GM12878 (cell line): ENCODE data around the gene DESI2. TPM values are rescaled to one million over a fixed set of nuclear protein-coding genes. Genes with fewer than 3 reads are reported as not detected.
A peak's percentile ranks its signal among the peaks of the same experiment; 100 is the strongest.

Experiments used
- ASH2L ChIP-seq: fragments of 300-600, 200-600 bp; sonication (generic); IDR thresholded peaks from 2 replicates; pipeline ENCODE4 v1.6.1; 2017; ENCODE audit warnings: low read depth, mild to moderate bottlenecking, borderline replicate concordance
- FOXM1 ChIP-seq: IDR thresholded peaks from 2 replicates; pipeline ENCODE4 v1.6.1; 2012; ENCODE audit warnings: low read depth, mild to moderate bottlenecking, inconsistent platforms, low read length, moderate library complexity
- JUND ChIP-seq: IDR thresholded peaks from 2 replicates; pipeline ENCODE4 v1.6.1; 2012; ENCODE audit warnings: low read depth, mild to moderate bottlenecking, low read length, improper control_type of control experiment, moderate library complexity
- SREBF1 ChIP-seq: IDR thresholded peaks from 2 replicates; pipeline ENCODE4 v1.6.1; 2012; ENCODE audit warnings: mild to moderate bottlenecking, low read length
- TBL1XR1 ChIP-seq: IDR thresholded peaks from 2 replicates; pipeline ENCODE4 v1.6.1; 2012; ENCODE audit warnings: low read depth, low read length, improper control_type of control experiment
- TCF3 ChIP-seq: IDR thresholded peaks from 2 replicates; pipeline ENCODE4 v1.6.1; 2012; ENCODE audit warnings: low read depth, mild to moderate bottlenecking, low read length, borderline replicate concordance; ENCODE audit not compliant: insufficient read depth
- YBX1 ChIP-seq: fragments of 450-650 bp; IDR thresholded peaks from 2 replicates; pipeline ENCODE4 v1.6.1; 2016; ENCODE audit warnings: antibody characterized with exemption
- ZBED1 ChIP-seq: IDR thresholded peaks from 2 replicates; pipeline ENCODE4 v1.6.1; 2016; ENCODE audit warnings: borderline replicate concordance
- ZNF24 ChIP-seq: fragments of 450-650 bp; IDR thresholded peaks from 2 replicates; pipeline ENCODE4 v1.6.1; 2017; ENCODE audit warnings: antibody characterized with exemption, mild to moderate bottlenecking
- polyA plus RNA-seq, 11 experiments: library from polyadenylated mRNA; depleted of rRNA in 4 of 11; unstranded in 6 of 11; stranded (reverse) in 5 of 11; fragments of >200 nt; fragmentation: Nextera tagmentation in 4 of 11; fragmentation: Illumina TruSeq in 1 of 11; extraction: Ambion mirVana in 4 of 11; extraction: Trizol in 1 of 11; gene quantifications; 1 replicate in 1 of 11; 2 replicates in 10 of 11; pipeline versions ENCODE4 v1.2.1 to v1.2.3, GENCODE V29; 2011 to 2016; ENCODE audit warnings: inconsistent platforms in 2 of 11, missing spikeins in 2 of 11, low read depth in 1 of 11
- total RNA-seq, 4 experiments: library from RNA; depleted of rRNA in 3 of 4; stranded (reverse); fragments of >200 nt in 3 of 4; fragmentation: Illumina TruSeq in 1 of 4; extraction: Trizol in 1 of 4; gene quantifications; 2 replicates each; pipeline versions ENCODE4 v1.2.1 to v1.2.3, GENCODE V29; 2013 to 2021
- TF ChIP-seq, protein P1 (sequence below): fragments of 450-650 bp; IDR thresholded peaks from 2 replicates; pipeline ENCODE4 v1.6.1; 2017; ENCODE audit warnings: mild to moderate bottlenecking, moderate library complexity
- TF ChIP-seq, protein P2 (sequence below): IDR thresholded peaks from 2 replicates; pipeline ENCODE4 v1.6.1; 2011; ENCODE audit warnings: borderline replicate concordance, low read depth, mild to moderate bottlenecking, moderate library complexity, mixed read lengths, low read length; ENCODE audit not compliant: insufficient read depth; ENCODE audit errors: extremely low read length
- TF ChIP-seq, protein P3 (sequence below): fragments of 150-350 bp; IDR thresholded peaks from 2 replicates; pipeline ENCODE4 v1.6.1; 2014; ENCODE audit warnings: mild to moderate bottlenecking, low read depth, low read length
- TF ChIP-seq, protein P4 (sequence below): fragments of 450-650 bp; IDR thresholded peaks from 2 replicates; pipeline ENCODE4 v1.6.1; 2017; ENCODE audit warnings: mild to moderate bottlenecking, low read depth, inconsistent platforms; ENCODE audit not compliant: poor library complexity, severe bottlenecking
- TF ChIP-seq, protein P5 (sequence below): fragments of 450-650 bp; IDR thresholded peaks from 2 replicates; pipeline ENCODE4 v1.6.1; 2016; ENCODE audit warnings: mild to moderate bottlenecking
- TF ChIP-seq, protein P6 (sequence below): fragments of 450-650 bp; IDR thresholded peaks from 2 replicates; pipeline ENCODE4 v1.6.1; 2018; ENCODE audit warnings: mild to moderate bottlenecking, low read depth, moderate library complexity; ENCODE audit not compliant: partially characterized antibody

The DESI2 gene
- total and polyA plus RNA-seq, 10 of the 15 experiments (the other 5 are each of a cell fraction or from before 2014, with no cell fraction given): 6.2 to 21.5 (median 17.3) TPM

DNA sequence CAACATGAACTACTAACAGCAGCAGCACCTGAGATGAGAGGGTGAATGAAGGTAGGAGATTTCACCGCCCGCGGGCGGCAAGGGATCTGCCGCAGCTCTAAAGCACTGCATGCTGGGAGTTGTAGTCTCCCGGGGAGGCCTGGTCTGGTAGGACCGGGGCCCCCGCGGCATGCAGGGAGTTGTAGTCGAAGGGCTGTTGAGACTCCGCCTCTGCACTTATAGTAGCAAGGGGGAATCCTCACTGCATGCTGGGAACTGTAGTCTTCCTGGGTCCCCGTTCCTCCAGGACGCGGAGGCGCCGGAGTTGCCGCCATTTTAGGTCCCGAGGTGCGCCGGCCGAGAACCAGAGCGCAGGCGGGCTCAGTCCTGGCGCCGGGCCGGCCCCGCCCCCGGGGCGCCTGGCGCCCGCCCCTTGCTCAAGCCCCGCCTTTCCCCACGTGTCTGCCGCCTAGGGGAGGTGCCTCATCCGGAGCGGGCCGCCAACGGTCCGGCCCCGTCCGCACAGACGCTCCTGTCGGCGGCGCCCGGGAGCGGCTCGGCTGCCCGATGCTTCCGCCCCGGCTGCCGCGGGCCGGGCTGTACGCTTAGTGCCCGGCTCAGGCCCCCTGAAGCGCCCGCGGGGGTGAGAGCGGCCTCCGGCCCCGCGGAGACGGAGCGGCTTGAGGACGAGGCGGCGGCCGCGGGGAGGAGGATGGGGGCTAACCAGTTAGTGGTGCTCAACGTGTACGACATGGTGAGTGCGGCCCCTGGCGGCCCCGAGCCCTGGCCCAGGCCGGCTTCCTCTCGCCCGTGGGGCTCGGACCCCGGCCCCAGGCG, at the start of gene DESI2 (continued):
- TF ChIP-seq, protein P1, sequence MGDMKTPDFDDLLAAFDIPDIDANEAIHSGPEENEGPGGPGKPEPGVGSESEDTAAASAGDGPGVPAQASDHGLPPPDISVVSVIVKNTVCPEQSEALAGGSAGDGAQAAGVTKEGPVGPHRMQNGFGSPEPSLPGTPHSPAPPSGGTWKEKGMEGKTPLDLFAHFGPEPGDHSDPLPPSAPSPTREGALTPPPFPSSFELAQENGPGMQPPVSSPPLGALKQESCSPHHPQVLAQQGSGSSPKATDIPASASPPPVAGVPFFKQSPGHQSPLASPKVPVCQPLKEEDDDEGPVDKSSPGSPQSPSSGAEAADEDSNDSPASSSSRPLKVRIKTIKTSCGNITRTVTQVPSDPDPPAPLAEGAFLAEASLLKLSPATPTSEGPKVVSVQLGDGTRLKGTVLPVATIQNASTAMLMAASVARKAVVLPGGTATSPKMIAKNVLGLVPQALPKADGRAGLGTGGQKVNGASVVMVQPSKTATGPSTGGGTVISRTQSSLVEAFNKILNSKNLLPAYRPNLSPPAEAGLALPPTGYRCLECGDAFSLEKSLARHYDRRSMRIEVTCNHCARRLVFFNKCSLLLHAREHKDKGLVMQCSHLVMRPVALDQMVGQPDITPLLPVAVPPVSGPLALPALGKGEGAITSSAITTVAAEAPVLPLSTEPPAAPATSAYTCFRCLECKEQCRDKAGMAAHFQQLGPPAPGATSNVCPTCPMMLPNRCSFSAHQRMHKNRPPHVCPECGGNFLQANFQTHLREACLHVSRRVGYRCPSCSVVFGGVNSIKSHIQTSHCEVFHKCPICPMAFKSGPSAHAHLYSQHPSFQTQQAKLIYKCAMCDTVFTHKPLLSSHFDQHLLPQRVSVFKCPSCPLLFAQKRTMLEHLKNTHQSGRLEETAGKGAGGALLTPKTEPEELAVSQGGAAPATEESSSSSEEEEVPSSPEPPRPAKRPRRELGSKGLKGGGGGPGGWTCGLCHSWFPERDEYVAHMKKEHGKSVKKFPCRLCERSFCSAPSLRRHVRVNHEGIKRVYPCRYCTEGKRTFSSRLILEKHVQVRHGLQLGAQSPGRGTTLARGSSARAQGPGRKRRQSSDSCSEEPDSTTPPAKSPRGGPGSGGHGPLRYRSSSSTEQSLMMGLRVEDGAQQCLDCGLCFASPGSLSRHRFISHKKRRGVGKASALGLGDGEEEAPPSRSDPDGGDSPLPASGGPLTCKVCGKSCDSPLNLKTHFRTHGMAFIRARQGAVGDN: peak; percentile 87
- TF ChIP-seq, protein P2, sequence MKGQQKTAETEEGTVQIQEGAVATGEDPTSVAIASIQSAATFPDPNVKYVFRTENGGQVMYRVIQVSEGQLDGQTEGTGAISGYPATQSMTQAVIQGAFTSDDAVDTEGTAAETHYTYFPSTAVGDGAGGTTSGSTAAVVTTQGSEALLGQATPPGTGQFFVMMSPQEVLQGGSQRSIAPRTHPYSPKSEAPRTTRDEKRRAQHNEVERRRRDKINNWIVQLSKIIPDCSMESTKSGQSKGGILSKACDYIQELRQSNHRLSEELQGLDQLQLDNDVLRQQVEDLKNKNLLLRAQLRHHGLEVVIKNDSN: peak; percentile 72
- TF ChIP-seq, protein P3, sequence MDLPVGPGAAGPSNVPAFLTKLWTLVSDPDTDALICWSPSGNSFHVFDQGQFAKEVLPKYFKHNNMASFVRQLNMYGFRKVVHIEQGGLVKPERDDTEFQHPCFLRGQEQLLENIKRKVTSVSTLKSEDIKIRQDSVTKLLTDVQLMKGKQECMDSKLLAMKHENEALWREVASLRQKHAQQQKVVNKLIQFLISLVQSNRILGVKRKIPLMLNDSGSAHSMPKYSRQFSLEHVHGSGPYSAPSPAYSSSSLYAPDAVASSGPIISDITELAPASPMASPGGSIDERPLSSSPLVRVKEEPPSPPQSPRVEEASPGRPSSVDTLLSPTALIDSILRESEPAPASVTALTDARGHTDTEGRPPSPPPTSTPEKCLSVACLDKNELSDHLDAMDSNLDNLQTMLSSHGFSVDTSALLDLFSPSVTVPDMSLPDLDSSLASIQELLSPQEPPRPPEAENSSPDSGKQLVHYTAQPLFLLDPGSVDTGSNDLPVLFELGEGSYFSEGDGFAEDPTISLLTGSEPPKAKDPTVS: no peak
- TF ChIP-seq, protein P4, sequence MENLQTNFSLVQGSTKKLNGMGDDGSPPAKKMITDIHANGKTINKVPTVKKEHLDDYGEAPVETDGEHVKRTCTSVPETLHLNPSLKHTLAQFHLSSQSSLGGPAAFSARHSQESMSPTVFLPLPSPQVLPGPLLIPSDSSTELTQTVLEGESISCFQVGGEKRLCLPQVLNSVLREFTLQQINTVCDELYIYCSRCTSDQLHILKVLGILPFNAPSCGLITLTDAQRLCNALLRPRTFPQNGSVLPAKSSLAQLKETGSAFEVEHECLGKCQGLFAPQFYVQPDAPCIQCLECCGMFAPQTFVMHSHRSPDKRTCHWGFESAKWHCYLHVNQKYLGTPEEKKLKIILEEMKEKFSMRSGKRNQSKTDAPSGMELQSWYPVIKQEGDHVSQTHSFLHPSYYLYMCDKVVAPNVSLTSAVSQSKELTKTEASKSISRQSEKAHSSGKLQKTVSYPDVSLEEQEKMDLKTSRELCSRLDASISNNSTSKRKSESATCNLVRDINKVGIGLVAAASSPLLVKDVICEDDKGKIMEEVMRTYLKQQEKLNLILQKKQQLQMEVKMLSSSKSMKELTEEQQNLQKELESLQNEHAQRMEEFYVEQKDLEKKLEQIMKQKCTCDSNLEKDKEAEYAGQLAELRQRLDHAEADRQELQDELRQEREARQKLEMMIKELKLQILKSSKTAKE: no peak
- TF ChIP-seq, protein P5, sequence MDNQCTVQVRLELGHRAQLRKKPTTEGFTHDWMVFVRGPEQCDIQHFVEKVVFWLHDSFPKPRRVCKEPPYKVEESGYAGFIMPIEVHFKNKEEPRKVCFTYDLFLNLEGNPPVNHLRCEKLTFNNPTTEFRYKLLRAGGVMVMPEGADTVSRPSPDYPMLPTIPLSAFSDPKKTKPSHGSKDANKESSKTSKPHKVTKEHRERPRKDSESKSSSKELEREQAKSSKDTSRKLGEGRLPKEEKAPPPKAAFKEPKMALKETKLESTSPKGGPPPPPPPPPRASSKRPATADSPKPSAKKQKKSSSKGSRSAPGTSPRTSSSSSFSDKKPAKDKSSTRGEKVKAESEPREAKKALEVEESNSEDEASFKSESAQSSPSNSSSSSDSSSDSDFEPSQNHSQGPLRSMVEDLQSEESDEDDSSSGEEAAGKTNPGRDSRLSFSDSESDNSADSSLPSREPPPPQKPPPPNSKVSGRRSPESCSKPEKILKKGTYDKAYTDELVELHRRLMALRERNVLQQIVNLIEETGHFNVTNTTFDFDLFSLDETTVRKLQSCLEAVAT: no peak
- TF ChIP-seq, protein P6, sequence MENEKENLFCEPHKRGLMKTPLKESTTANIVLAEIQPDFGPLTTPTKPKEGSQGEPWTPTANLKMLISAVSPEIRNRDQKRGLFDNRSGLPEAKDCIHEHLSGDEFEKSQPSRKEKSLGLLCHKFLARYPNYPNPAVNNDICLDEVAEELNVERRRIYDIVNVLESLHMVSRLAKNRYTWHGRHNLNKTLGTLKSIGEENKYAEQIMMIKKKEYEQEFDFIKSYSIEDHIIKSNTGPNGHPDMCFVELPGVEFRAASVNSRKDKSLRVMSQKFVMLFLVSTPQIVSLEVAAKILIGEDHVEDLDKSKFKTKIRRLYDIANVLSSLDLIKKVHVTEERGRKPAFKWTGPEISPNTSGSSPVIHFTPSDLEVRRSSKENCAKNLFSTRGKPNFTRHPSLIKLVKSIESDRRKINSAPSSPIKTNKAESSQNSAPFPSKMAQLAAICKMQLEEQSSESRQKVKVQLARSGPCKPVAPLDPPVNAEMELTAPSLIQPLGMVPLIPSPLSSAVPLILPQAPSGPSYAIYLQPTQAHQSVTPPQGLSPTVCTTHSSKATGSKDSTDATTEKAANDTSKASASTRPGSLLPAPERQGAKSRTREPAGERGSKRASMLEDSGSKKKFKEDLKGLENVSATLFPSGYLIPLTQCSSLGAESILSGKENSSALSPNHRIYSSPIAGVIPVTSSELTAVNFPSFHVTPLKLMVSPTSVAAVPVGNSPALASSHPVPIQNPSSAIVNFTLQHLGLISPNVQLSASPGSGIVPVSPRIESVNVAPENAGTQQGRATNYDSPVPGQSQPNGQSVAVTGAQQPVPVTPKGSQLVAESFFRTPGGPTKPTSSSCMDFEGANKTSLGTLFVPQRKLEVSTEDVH: no peak
- TF ChIP-seq ZBED1 (no peak), TCF3 (peak; percentile 72; the same call in 1 of the 2 replicates), SREBF1 (peak; percentile 76), ZNF24 (peak; percentile 49; the same call in 1 of the 2 replicates), JUND (0 out of 2 replicates have a peak, but pooled peaks have one; percentile 18), TBL1XR1 (no peak), YBX1 (no peak), FOXM1 (no peak), ASH2L (peak; percentile 87; the same call in 1 of the 2 replicates)
